Gastroesophageal sphincter (tissue), 4 donors: ENCODE results near the gene EPG5. TPM values are rescaled to one million over a fixed set of nuclear protein-coding genes. Genes with fewer than 3 reads are reported as not detected.

Experiments
- ATAC-seq: fragments of 150-250 bp; one replicate; pipeline ENCODE4 v1.9.1; 2016; ENCODE audit warnings: mild to moderate bottlenecking, moderate library complexity
- H3K27ac ChIP-seq, 4 donors: fragments of 200-600 bp; sonication (generic) in 3 of 4; 1 replicate in 3 of 4; 2 replicates in 1 of 4; pipeline ENCODE4 v1.5.1; 2016 to 2019
- H3K27me3 ChIP-seq: fragments of 200-600 bp; sonication (generic); one replicate; pipeline ENCODE4 v1.5.1; 2019
- H3K36me3 ChIP-seq, 2 donors: fragments of 200-600 bp; sonication (generic); one replicate each; pipeline ENCODE4 v1.5.1; 2019; ENCODE audit warnings: control low read depth in 1 of 2
- H3K4me1 ChIP-seq, 3 donors: fragments of 200-600 bp; sonication (generic); 1 replicate in 2 of 3; 2 replicates in 1 of 3; pipeline ENCODE4 v1.5.1; 2016 to 2019; ENCODE audit warnings: control low read depth in 2 of 3
- H3K4me3 ChIP-seq, 2 donors: fragments of 200-600 bp; sonication (generic); one replicate each; pipeline ENCODE4 v1.5.1; 2019; ENCODE audit warnings: mild to moderate bottlenecking in 1 of 2, moderate library complexity in 1 of 2
- H3K9me3 ChIP-seq, 3 donors: fragments of 200-600 bp; sonication (generic); one replicate each; pipeline ENCODE4 v1.5.1; 2017 to 2019; ENCODE audit warnings: control low read depth in 2 of 3
- CTCF ChIP-seq, 4 experiments: fragments of 200-600 bp in 2 of 4; fragments of 450-650 bp in 2 of 4; sonication (generic) in 1 of 4; IDR thresholded peaks; one replicate each; pipeline ENCODE4 v1.5.1; 2017 to 2019; ENCODE audit warnings: antibody characterized with exemption in 4 of 4, mild to moderate bottlenecking in 2 of 4, moderate library complexity in 2 of 4
- EP300 ChIP-seq: sonication (generic); formaldehyde crosslinking; IDR thresholded peaks from one replicate; pipeline ENCODE4 v1.6.1; 2017; ENCODE audit warnings: antibody characterized with exemption, mild to moderate bottlenecking
- POLR2A ChIP-seq, 2 donors: fragments of 450-650 bp; IDR thresholded peaks; one replicate each; pipeline ENCODE4 v1.6.1; 2017; ENCODE audit warnings: antibody characterized with exemption in 2 of 2, mild to moderate bottlenecking in 2 of 2, moderate library complexity in 1 of 2
- POLR2AphosphoS5 ChIP-seq: sonication (generic); formaldehyde crosslinking; IDR thresholded peaks from one replicate; pipeline ENCODE4 v1.6.1; 2017; ENCODE audit warnings: antibody characterized with exemption
- WGBS, 2 donors: methylation state at CpG; one replicate each; pipeline ENCODE4 v1.1.5; 2018; ENCODE audit warnings: low coverage in 1 of 2; 5-methylcytosine and 5-hydroxymethylcytosine counted together
- total RNA-seq, 4 donors: library from RNA; depleted of rRNA; stranded (reverse); fragments of >200 nt; gene quantifications; one replicate each; pipeline ENCODE4 v1.1.0, GENCODE V29; 2016

EPG5 gene
- total RNA-seq, 4 donors from 2014 or later = 17.3 to 33.7 (median 28.4) TPM

GRCh38 chr18:45838302-45839070 is 128.6 kb downstream of the EPG5 start:
- peaks cover 3 to 31% (median 17%) of the 10 kb centered on the region in 3 donors for H3K4me1 ChIP-seq
- ATAC-seq = peak; percentile 42
- no CpG with 5 or more reads among the region's 53 CpGs for WGBS, 2 donors
- H3K4me3 ChIP-seq = peak overlapping the region in 1 of 2 donors; percentile 19
- no peak overlapping the region for H3K27ac ChIP-seq
- no peaks in the 10 kb centered on the region for H3K9me3 ChIP-seq
- H3K36me3 ChIP-seq = no peaks in the 10 kb centered on the region
- TF ChIP-seq POLR2AphosphoS5 (no peak), POLR2A (IDR thresholded peaks at IDR 0.05) (no peak), CTCF (IDR thresholded peaks at IDR 0.05) (no peak), EP300 (no peak)
- H3K27me3 ChIP-seq = peaks cover 66% of the 10 kb centered on the region

GRCh38 chr18:45837283-45838070 is 129.7 kb downstream of the EPG5 start:
- Histone ChIP-seq H3K4me1 (peaks cover 3 to 31% (median 17%) of the 10 kb centered on the region in 3 donors), H3K36me3 (no peaks in the 10 kb centered on the region), H3K4me3 (peak overlapping the region; percentile 8 to 42), H3K27ac (no peak overlapping the region), H3K27me3 (peaks cover 76% of the 10 kb centered on the region), H3K9me3 (no peaks in the 10 kb centered on the region)
- peak; percentile 50 for ATAC-seq
- 32% methylated on average over 3 of the region's 84 CpGs; no CpG with 5 or more reads in 1 of the 2 donors for WGBS, 2 donors
- TF ChIP-seq POLR2A (IDR thresholded peaks at IDR 0.05) (no peak), POLR2AphosphoS5 (no peak), CTCF (IDR thresholded peaks at IDR 0.05) (peak in 2 of 4 experiments; percentile 8 to 53), EP300 (no peak)

- Histone ChIP-seq H3K27ac (no peak overlapping the region), H3K4me3 (no peak overlapping the region), H3K27me3 (peaks cover 84% of the 10 kb centered on the region), H3K9me3 (no peaks in the 10 kb centered on the region), H3K4me1 (peaks cover 3 to 31% (median 17%) of the 10 kb centered on the region in 3 donors), H3K36me3 (no peaks in the 10 kb centered on the region)
- no peak for TF ChIP-seq EP300
- no peak for TF ChIP-seq CTCF (IDR thresholded peaks at IDR 0.05)
- TF ChIP-seq POLR2A (IDR thresholded peaks at IDR 0.05) = no peak
- TF ChIP-seq POLR2AphosphoS5 = no peak
- ATAC-seq = no peak
- WGBS, 2 donors = 33 to 53% methylated on average over 3 to 8 of the region's 14 CpGs
These were observed 130.6 kb downstream of the EPG5 start for GRCh38 chr18:45836242-45837205.

GRCh38 chr18:45835057-45835636 is 132.0 kb downstream of the EPG5 start:
- ATAC-seq = no peak
- Histone ChIP-seq H3K36me3 (no peaks in the 10 kb centered on the region), H3K27me3 (peaks cover 91% of the 10 kb centered on the region), H3K9me3 (no peaks in the 10 kb centered on the region), H3K4me1 (peaks cover 3 to 31% (median 17%) of the 10 kb centered on the region in 3 donors), H3K27ac (no peak overlapping the region), H3K4me3 (no peak overlapping the region)
- WGBS, 2 donors = 60 to 88% methylated on average over 3 of the region's 3 CpGs
- TF ChIP-seq CTCF (IDR thresholded peaks at IDR 0.05) (no peak), POLR2A (IDR thresholded peaks at IDR 0.05) (no peak), POLR2AphosphoS5 (no peak), EP300 (no peak)
